Left hindlimb (tissue), 1 donor: ENCODE results near the gene LINGO3.
A peak's percentile ranks its signal among the peaks of the same experiment; 100 is the strongest.
"Not testable (repeated sequence)": the region's sequence is repeated elsewhere in the genome, so short reads cannot be mapped to it uniquely, and the experiment has no call there.

ENCODE experiments used
- DNase-seq: peaks from one replicate; pipeline ENCODE4 v3.0.0-alpha.2; 2018

The LINGO3 gene

GRCh38 chr19:2303211-2303798 lies 4.6 kb downstream of the LINGO3 start:
- DNase-seq, result no peak

GRCh38 chr19:2302319-2303210 lies 5.4 kb downstream of the LINGO3 start:
- DNase-seq, result peak; percentile 73

GRCh38 chr19:2300533-2300932 lies 7.4 kb downstream of the LINGO3 start:
- DNase-seq, result no peak

GRCh38 chr19:2296141-2296540 lies 11.8 kb downstream of the LINGO3 start:
- no peak for DNase-seq

- DNase-seq, result no peak
Measured at GRCh38 chr19:2294687-2295335, 13.1 kb downstream of the LINGO3 start.

GRCh38 chr19:2291185-2291751 lies 16.7 kb downstream of the LINGO3 start:
- DNase-seq, result peak; percentile 36

- DNase-seq, result peak; percentile 27
Measured at GRCh38 chr19:2290441-2291184, 17.3 kb downstream of the LINGO3 start.

GRCh38 chr19:2289714-2290435 lies 18.1 kb downstream of the LINGO3 start:
- DNase-seq, result no peak

GRCh38 chr19:2288818-2289713 lies 18.9 kb downstream of the LINGO3 start:
- DNase-seq, result no peak

- no peak for DNase-seq
Measured at GRCh38 chr19:2288338-2288817, 19.6 kb downstream of the LINGO3 start.

GRCh38 chr19:2287585-2288337 lies 20.2 kb downstream of the LINGO3 start:
- DNase-seq, result no peak

- DNase-seq, result no peak
Measured at GRCh38 chr19:2286402-2287140, 21.4 kb downstream of the LINGO3 start.

GRCh38 chr19:2283835-2284507 lies 24.0 kb downstream of the LINGO3 start:
- no peak for DNase-seq

GRCh38 chr19:2282862-2283237 lies 25.1 kb downstream of the LINGO3 start:
- no peak for DNase-seq

GRCh38 chr19:2282062-2282861 lies 25.7 kb downstream of the LINGO3 start, which contains the start of gene PEAK3:
Gene PEAK3, minus strand, starts transcription at chr19:2282175. Its CDS starts 1,244 bp downstream, at chr19:2280931.
- peak; percentile 83 for DNase-seq

GRCh38 chr19:2281265-2282061 lies 26.5 kb downstream of the LINGO3 start:
- not testable (repeated sequence) for DNase-seq
